Measurements from ENCODE around the gene FOXP1. TPM values are rescaled to one million over a fixed set of nuclear protein-coding genes. Genes with fewer than 3 reads are reported as not detected.

FOXP1 gene
- total and polyA plus RNA-seq, 9 of the 15 experiments (the other 6 are each of a cell fraction or from before 2014, with no cell fraction given), result 7.7 to 34.5 (median 13.7) TPM

DNA sequence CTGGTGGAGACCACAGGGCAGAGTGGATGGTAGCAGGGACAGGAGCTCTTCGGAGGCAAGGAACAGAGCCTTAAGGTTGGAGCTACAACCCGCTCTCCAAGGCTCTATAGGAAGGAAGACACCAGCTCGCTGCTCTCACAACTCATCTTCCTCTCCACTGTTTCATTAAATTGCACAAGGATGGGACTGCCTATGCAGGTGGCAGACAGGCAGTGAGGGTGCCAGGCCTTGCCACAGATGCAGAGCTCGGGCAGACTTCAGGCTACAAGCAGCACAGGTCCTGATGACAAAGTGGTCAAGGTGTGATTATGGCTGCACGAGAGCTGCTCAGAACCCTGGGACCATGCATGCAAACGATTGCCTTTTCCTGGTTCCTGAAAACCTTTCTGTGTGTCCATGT, 144.6 kb downstream of the FOXP1 start:
- no peaks in the 10 kb centered on the region for H3K36me3 ChIP-seq (ENCODE audit: control insufficient read depth, insufficient read depth, low read length)
- CTCF ChIA-PET (ENCODE audit: low intra/inter-chr PET ratio), result no interaction called here
- H3K4me3 ChIP-seq, result no peak overlapping the region
- no peaks in the 10 kb centered on the region for H3K9me1 ChIP-seq (ENCODE audit: control insufficient read depth, insufficient read depth, low read length)
- 57% methylated on average over 6 of the region's 6 CpGs for WGBS (ENCODE audit: insufficient coverage, low coverage, missing lambda C conversion rate)
- no TSS peak for BruUV-seq (replicated peaks)
- FAIRE-seq, result no peak
- H2AFZ ChIP-seq (ENCODE audit: low read depth, low read length), result no peak overlapping the region
- no peak overlapping the region for H3K9ac ChIP-seq (ENCODE audit: insufficient read depth in 1 of 2, low read depth in 2 of 2, low read length in 2 of 2)
- no peaks in the 10 kb centered on the region for H3K79me2 ChIP-seq (ENCODE audit: control insufficient read depth, insufficient read depth, low read length)
- H3K4me2 ChIP-seq (ENCODE audit: insufficient read depth, low read length), result no peak overlapping the region
- H3K4me1 ChIP-seq (replicated peaks in 1 of 2; ENCODE audit: control insufficient read depth in 2 of 2, insufficient read depth in 2 of 2, low read length in 2 of 2), result no peaks in the 10 kb centered on the region; a peak in 1 of 5 replicates
- DNase-seq (ENCODE audit: extremely low read depth in 1 of 4, low spot score in 3 of 4), result no peak
- H3K27ac ChIP-seq (ENCODE audit: extremely low read depth, low read depth, low read length), result no peak overlapping the region
- no peak for ATAC-seq
- TF ChIP-seq JUNB (CRISPR knock-in tag; conservative IDR thresholded peaks at IDR 0.05), result no peak
- in situ Hi-C loops (cut with MboI) (no loop called here), intact Hi-C loops (cut with micrococcal nuclease) (no loop called here)
- H3K27me3 ChIP-seq (ENCODE audit: control insufficient read depth in 2 of 2, insufficient read depth in 2 of 2, low read length in 2 of 2), result no peaks in the 10 kb centered on the region
- H4K20me1 ChIP-seq (replicated peaks; ENCODE audit: control insufficient read depth, insufficient read depth, low read length), result no peaks in the 10 kb centered on the region
- POLR2A ChIA-PET, result interaction anchor here (1.0 kb wide), 1 partner anchor 13 kb away, joined by 5 read pairs; no protein-coding TSS in a partner anchor
- H3K9me3 ChIP-seq (replicated peaks; ENCODE audit: control insufficient read depth, insufficient read depth, low read depth, low read length), result no peaks in the 10 kb centered on the region

DNA sequence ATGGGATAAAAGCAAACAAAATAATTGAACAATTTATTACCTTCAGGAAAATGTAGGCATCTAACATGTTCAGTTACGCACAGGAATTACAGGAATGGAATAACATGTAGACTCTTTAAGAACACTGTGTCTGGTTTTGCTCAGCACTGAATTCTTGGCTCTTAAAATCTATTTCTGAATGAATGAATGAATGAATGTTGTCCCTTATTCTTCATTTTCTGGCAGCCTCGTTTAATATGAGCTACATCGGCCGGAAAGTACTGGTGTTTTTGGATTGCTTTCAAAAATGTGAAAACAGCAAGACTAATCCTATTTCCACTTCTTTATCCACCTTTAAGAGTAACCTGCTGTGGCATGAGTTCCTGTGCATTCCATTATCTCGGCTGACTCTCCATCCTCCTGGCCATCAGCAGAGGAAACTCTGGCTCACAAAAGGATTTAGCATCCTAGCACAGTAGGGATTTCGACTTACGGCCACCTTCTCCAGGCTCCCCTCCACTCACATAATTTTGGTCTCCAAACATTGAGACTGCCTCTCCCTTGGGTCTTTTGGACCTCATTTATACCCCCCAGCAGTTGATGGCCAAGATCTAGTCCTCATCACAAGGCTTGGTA, 145.3 kb downstream of the FOXP1 start:
- FAIRE-seq (no peak), ATAC-seq (no peak), DNase-seq (ENCODE audit: extremely low read depth in 1 of 4, low spot score in 3 of 4) (no peak)
- Histone ChIP-seq H2AFZ (ENCODE audit: low read depth, low read length) (no peak overlapping the region), H3K27me3 (ENCODE audit: control insufficient read depth in 2 of 2, insufficient read depth in 2 of 2, low read length in 2 of 2) (no peaks in the 10 kb centered on the region), H3K27ac (ENCODE audit: extremely low read depth, low read depth, low read length) (no peak overlapping the region), H3K9me3 (replicated peaks; ENCODE audit: control insufficient read depth, insufficient read depth, low read depth, low read length) (no peaks in the 10 kb centered on the region), H3K79me2 (ENCODE audit: control insufficient read depth, insufficient read depth, low read length) (no peaks in the 10 kb centered on the region), H3K4me3 (no peak overlapping the region), H3K4me1 (replicated peaks in 1 of 2; ENCODE audit: control insufficient read depth in 2 of 2, insufficient read depth in 2 of 2, low read length in 2 of 2) (no peaks in the 10 kb centered on the region; a peak in 1 of 5 replicates), H3K4me2 (ENCODE audit: insufficient read depth, low read length) (no peak overlapping the region), H3K9me1 (ENCODE audit: control insufficient read depth, insufficient read depth, low read length) (no peaks in the 10 kb centered on the region), H3K36me3 (ENCODE audit: control insufficient read depth, insufficient read depth, low read length) (no peaks in the 10 kb centered on the region), H3K9ac (ENCODE audit: insufficient read depth in 1 of 2, low read depth in 2 of 2, low read length in 2 of 2) (no peak overlapping the region), H4K20me1 (replicated peaks; ENCODE audit: control insufficient read depth, insufficient read depth, low read length) (no peaks in the 10 kb centered on the region)
- POLR2A ChIA-PET, result interaction anchor here (1.0 kb wide), 1 partner anchor 12 kb away, joined by 5 read pairs; no protein-coding TSS in a partner anchor
- in situ Hi-C loops (cut with MboI) (no loop called here), intact Hi-C loops (cut with micrococcal nuclease) (no loop called here)
- 76% methylated on average over 7 of the region's 7 CpGs for WGBS (ENCODE audit: insufficient coverage, low coverage, missing lambda C conversion rate)
- no TSS peak for BruUV-seq (replicated peaks)
- CTCF ChIA-PET (ENCODE audit: low intra/inter-chr PET ratio), result no interaction called here
- TF ChIP-seq, protein P1, sequence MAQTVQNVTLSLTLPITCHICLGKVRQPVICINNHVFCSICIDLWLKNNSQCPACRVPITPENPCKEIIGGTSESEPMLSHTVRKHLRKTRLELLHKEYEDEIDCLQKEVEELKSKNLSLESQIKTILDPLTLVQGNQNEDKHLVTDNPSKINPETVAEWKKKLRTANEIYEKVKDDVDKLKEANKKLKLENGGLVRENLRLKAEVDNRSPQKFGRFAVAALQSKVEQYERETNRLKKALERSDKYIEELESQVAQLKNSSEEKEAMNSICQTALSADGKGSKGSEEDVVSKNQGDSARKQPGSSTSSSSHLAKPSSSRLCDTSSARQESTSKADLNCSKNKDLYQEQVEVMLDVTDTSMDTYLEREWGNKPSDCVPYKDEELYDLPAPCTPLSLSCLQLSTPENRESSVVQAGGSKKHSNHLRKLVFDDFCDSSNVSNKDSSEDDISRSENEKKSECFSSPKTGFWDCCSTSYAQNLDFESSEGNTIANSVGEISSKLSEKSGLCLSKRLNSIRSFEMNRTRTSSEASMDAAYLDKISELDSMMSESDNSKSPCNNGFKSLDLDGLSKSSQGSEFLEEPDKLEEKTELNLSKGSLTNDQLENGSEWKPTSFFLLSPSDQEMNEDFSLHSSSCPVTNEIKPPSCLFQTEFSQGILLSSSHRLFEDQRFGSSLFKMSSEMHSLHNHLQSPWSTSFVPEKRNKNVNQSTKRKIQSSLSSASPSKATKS (CRISPR knock-in tag; IDR thresholded peaks at IDR 0.05), result no peak
- no peak for TF ChIP-seq SP2 (IDR thresholded peaks at IDR 0.05; ENCODE audit: extremely low read depth, low read depth, low read length, poor library complexity, severe bottlenecking)
- no peak for TF ChIP-seq LEF1 (IDR thresholded peaks at IDR 0.05)
- no peak for TF ChIP-seq ARID2 (IDR thresholded peaks at IDR 0.05)
- TF ChIP-seq SAP30 (IDR thresholded peaks at IDR 0.05; ENCODE audit: borderline replicate concordance, insufficient read depth, low read depth, low read length, poor library complexity, severe bottlenecking), result no peak
- TF ChIP-seq, protein P2, sequence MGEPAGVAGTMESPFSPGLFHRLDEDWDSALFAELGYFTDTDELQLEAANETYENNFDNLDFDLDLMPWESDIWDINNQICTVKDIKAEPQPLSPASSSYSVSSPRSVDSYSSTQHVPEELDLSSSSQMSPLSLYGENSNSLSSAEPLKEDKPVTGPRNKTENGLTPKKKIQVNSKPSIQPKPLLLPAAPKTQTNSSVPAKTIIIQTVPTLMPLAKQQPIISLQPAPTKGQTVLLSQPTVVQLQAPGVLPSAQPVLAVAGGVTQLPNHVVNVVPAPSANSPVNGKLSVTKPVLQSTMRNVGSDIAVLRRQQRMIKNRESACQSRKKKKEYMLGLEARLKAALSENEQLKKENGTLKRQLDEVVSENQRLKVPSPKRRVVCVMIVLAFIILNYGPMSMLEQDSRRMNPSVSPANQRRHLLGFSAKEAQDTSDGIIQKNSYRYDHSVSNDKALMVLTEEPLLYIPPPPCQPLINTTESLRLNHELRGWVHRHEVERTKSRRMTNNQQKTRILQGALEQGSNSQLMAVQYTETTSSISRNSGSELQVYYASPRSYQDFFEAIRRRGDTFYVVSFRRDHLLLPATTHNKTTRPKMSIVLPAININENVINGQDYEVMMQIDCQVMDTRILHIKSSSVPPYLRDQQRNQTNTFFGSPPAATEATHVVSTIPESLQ (CRISPR knock-in tag; IDR thresholded peaks at IDR 0.05), result no peak
- TF ChIP-seq ILK (tag; IDR thresholded peaks at IDR 0.05; ENCODE audit: borderline replicate concordance, low read depth), result no peak
